Fibroblast of lung (primary cell): ENCODE measurements around the gene ZGRF1. TPM values are rescaled to one million over a fixed set of nuclear protein-coding genes. Genes with fewer than 3 reads are reported as not detected.

ENCODE experiments used
- DNase-seq, 2 donors: peaks; one replicate each; pipeline versions ENCODE4 v3.0.0 to v3.0.0-alpha.2; 2010; ENCODE audit warnings: low read depth in 2 of 2
- H2AFZ ChIP-seq: 2 replicates; pipeline ENCODE4 v1.5.1; 2012; ENCODE audit warnings: low read length, control low read depth, inconsistent platforms
- H3K27ac ChIP-seq: 2 replicates; pipeline ENCODE4 v1.5.1; 2011; ENCODE audit warnings: low read length, control low read depth; ENCODE audit not compliant: insufficient read depth
- H3K27me3 ChIP-seq: 2 replicates; pipeline ENCODE4 v1.5.1; 2011; ENCODE audit warnings: mild to moderate bottlenecking, low read length; ENCODE audit not compliant: control insufficient read depth, insufficient read depth
- H3K36me3 ChIP-seq: 2 replicates; pipeline ENCODE4 v1.5.1; 2011; ENCODE audit warnings: low read length; ENCODE audit not compliant: control insufficient read depth, insufficient read depth
- H3K4me1 ChIP-seq: 2 replicates; pipeline ENCODE4 v1.5.1; 2011; ENCODE audit warnings: low read length; ENCODE audit not compliant: control insufficient read depth, insufficient read depth; ENCODE audit errors: extremely low read depth
- H3K4me2 ChIP-seq: 2 replicates; pipeline ENCODE4 v1.5.1; 2011; ENCODE audit warnings: low read length, control low read depth; ENCODE audit not compliant: insufficient read depth; ENCODE audit errors: extremely low read depth
- H3K4me3 ChIP-seq, 4 experiments: fragments of 200-600 bp in 1 of 4; sonication (generic) in 1 of 4; replicated peaks in 1 of 4; 2 replicates each; pipeline ENCODE4 v1.5.1; 2011 to 2016; ENCODE audit warnings: low read length in 4 of 4, low read depth in 3 of 4, mild to moderate bottlenecking in 3 of 4, control low read depth in 2 of 4, inconsistent platforms in 1 of 4, mixed read lengths in 1 of 4; ENCODE audit not compliant: insufficient read depth in 1 of 4; ENCODE audit errors: control extremely low read depth in 1 of 4
- H3K79me2 ChIP-seq: 2 replicates; pipeline ENCODE4 v1.5.1; 2012; ENCODE audit warnings: mild to moderate bottlenecking, low read length, inconsistent platforms; ENCODE audit not compliant: control insufficient read depth, insufficient read depth
- H3K9ac ChIP-seq: 2 replicates; pipeline ENCODE4 v1.5.1; 2011; ENCODE audit warnings: mild to moderate bottlenecking, low read length, control low read depth; ENCODE audit not compliant: insufficient read depth
- H3K9me3 ChIP-seq: 2 replicates; pipeline ENCODE4 v1.5.1; 2012; ENCODE audit warnings: low read depth, low read length; ENCODE audit not compliant: control insufficient read depth, insufficient read depth
- H4K20me1 ChIP-seq: 2 replicates; pipeline ENCODE4 v1.5.1; 2011; ENCODE audit warnings: low read length; ENCODE audit not compliant: control insufficient read depth, insufficient read depth; ENCODE audit errors: extremely low read depth
- EZH2 ChIP-seq: IDR thresholded peaks from 2 replicates; pipeline ENCODE4 v1.5.1; 2012; ENCODE audit warnings: low read length, control low read depth, mild to moderate bottlenecking; ENCODE audit errors: missing control alignments
- polyA plus RNA-seq, 2 donors: library from polyadenylated mRNA; depleted of rRNA in 1 of 2; stranded (reverse) in 1 of 2; unstranded in 1 of 2; fragments of >200 nt; gene quantifications; 2 replicates each; pipeline ENCODE4 v1.2.1, GENCODE V29; 2011 to 2012; ENCODE audit warnings: missing spikeins in 1 of 2
- total RNA-seq: library from RNA; depleted of rRNA; stranded (reverse); fragments of >200 nt; gene quantifications from 2 replicates; pipeline ENCODE4 v1.2.1, GENCODE V29; 2014
- TF ChIP-seq, protein P1 (sequence below), 2 donors: IDR thresholded peaks in 1 of 2; conservative IDR thresholded peaks in 1 of 2; 1 replicate in 1 of 2; 2 replicates in 1 of 2; pipeline ENCODE4 v1.5.1; 2011 to 2012; ENCODE audit warnings: low read length in 2 of 2, control low read depth in 1 of 2, inconsistent platforms in 1 of 2, low read depth in 1 of 2, mild to moderate bottlenecking in 1 of 2

Gene ZGRF1
- total and polyA plus RNA-seq, 2 donors (not counting 1 experiment from before 2014, with no cell fraction given): 3.1 to 5.8 TPM

DNA sequence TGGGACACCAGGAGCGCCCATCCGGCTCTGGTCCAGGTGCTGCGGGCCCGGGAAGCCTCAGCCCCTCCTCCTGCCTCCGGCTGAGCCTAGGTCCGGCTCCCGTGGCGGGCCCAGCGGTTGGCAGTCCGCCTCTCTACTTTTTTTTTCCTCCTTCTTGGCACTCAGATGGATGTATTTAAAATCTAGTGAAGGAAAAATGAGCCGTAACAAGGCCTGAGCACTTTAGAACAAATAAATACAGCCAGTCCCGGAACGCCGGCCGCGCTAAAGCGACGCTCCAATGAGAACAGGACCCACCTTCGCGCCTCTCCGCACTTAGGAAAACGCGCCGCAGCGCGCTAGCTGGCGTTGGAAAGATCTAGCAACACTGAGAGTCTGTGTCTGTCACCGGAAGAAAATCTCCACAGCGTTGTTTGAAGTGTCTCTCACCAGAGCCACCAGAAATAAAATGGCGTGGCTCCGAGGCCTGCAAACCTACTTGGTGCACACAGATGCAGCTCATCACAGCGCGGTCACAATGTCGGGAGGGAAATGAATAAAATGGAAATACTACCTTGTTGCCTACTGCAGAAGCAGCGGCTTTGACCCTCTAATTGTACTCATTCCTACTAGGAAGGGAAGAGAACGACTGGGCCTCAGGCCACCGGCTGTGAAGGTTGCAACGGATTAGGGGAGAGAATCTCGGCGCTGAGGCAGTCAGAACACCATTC, 125.5 kb downstream of the ZGRF1 start:
- H3K9ac ChIP-seq: no peak overlapping the region
- no peaks in the 10 kb centered on the region for H4K20me1 ChIP-seq
- no peaks in the 10 kb centered on the region for H3K9me3 ChIP-seq
- H3K79me2 ChIP-seq: no peaks in the 10 kb centered on the region
- H3K36me3 ChIP-seq: no peaks in the 10 kb centered on the region
- no peak overlapping the region for H3K27ac ChIP-seq
- no peak overlapping the region for H3K4me3 ChIP-seq
- peak overlapping the region; percentile 37 for H3K4me2 ChIP-seq
- H3K27me3 ChIP-seq: peaks cover 69% of the 10 kb centered on the region
- TF ChIP-seq EZH2: no peak
- TF ChIP-seq, protein P1, sequence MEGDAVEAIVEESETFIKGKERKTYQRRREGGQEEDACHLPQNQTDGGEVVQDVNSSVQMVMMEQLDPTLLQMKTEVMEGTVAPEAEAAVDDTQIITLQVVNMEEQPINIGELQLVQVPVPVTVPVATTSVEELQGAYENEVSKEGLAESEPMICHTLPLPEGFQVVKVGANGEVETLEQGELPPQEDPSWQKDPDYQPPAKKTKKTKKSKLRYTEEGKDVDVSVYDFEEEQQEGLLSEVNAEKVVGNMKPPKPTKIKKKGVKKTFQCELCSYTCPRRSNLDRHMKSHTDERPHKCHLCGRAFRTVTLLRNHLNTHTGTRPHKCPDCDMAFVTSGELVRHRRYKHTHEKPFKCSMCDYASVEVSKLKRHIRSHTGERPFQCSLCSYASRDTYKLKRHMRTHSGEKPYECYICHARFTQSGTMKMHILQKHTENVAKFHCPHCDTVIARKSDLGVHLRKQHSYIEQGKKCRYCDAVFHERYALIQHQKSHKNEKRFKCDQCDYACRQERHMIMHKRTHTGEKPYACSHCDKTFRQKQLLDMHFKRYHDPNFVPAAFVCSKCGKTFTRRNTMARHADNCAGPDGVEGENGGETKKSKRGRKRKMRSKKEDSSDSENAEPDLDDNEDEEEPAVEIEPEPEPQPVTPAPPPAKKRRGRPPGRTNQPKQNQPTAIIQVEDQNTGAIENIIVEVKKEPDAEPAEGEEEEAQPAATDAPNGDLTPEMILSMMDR (conservative IDR thresholded peaks at IDR 0.05 in 1 of 2, IDR thresholded peaks at IDR 0.05 in 1 of 2; ENCODE audit: low read depth in 1 of 2, low read length in 2 of 2): no peak
- peaks cover 6% of the 10 kb centered on the region for H3K4me1 ChIP-seq
- no peak for DNase-seq
- no peak overlapping the region for H2AFZ ChIP-seq

DNA sequence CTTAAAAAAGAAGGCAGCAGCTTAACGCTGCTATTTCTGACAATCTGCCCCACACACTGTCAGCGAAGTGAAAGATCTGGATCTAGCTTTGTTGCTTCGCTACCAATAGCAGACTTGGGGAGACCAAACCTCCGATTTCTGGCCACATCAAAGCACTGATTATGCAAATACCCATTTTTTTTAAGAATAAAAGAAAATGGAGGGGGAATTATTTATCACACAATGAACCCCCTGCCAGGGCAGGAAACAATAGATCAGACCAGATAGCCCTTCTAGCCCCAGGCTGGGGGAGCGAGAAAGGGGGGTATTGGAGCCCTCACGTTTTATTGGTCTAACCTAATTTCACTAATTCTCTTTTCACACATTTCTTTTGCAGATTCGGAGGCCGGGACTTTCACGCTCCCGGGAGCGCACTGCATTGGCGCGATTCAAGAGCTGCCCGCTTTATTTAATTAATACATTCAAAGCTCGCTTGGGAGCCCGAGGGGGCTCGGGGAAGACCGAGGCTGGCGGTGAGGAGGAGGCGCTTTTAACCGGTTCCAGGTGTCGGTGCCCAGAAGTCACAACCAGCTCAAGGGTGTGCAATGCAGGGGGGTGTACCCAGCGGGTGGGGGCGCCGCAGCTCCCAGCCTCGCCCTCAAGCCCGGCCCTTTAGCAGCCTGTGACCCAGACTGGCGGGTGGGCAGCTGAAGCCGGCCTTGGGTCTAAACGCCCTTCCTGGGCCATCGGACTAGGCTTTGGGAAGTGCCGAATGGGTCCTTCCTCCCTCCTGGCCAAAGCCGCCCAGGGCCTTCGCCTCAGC, 126.2 kb downstream of the ZGRF1 start:
- no peaks in the 10 kb centered on the region for H3K9me3 ChIP-seq
- no peak overlapping the region for H2AFZ ChIP-seq
- DNase-seq: no peak
- no peak overlapping the region for H3K27ac ChIP-seq
- no peak overlapping the region for H3K9ac ChIP-seq
- peaks cover 65% of the 10 kb centered on the region for H3K27me3 ChIP-seq
- H3K79me2 ChIP-seq: no peaks in the 10 kb centered on the region
- peak overlapping the region in 2 of 4 experiments; percentile 11 to 27 for H3K4me3 ChIP-seq
- H3K4me1 ChIP-seq: peaks cover 1% of the 10 kb centered on the region
- peak overlapping the region; percentile 37 for H3K4me2 ChIP-seq
- no peaks in the 10 kb centered on the region for H3K36me3 ChIP-seq
- TF ChIP-seq, protein P1 (conservative IDR thresholded peaks at IDR 0.05 in 1 of 2, IDR thresholded peaks at IDR 0.05 in 1 of 2; ENCODE audit: low read depth in 1 of 2, low read length in 2 of 2): no peak
- peak; percentile 68 for TF ChIP-seq EZH2
- H4K20me1 ChIP-seq: no peaks in the 10 kb centered on the region

DNA sequence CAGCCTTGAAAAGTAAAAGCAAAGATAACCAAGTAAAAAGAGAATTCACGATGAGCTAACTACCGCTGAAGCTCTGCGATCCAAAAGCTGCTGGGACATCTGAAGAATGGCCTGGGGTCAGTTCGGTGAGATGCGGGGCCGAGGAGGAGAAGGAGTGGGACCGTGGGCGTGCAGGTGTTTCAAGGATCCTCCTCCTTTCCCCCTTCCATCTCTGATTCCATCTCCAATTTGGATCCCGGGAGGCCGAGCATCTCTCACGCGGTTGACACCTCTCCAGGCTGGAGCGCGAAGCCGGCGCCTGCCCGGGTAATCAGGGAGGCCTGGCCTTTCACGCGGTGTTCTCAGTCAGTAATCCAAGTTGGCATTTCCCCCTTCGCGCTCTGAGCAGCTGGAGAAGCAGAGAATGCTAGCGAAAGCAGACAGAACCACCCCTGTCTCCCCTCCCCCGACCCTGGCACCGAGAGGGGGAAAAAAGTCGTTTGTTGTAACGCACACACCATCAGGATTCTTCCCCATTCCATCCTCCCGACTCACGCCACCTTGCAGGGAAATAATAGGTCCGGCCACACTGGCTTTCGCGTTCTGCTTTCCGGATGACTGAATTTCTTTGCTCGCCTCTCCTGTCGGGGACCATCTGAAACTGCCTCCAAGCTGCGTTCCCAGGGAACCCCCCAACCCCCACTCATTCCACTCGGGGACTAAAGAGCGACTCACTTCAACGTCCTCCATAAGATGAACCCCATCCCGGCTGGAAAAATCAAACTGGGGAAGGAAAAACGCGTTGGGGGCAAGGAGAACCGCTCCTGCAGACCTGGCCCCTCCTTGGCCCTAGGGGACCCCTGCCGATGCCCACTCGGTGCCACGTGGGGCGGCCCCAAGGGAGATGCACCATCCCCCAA, 127.2 kb downstream of the ZGRF1 start:
- DNase-seq: peak in 1 of 2 donors; percentile 19
- no peaks in the 10 kb centered on the region for H3K79me2 ChIP-seq

More for the DNA sequence above, 127.2 kb downstream of the ZGRF1 start:
- peaks cover 56% of the 10 kb centered on the region for H3K27me3 ChIP-seq
- no peak overlapping the region for H2AFZ ChIP-seq
- peak overlapping the region in 1 of 4 experiments; percentile 27 for H3K4me3 ChIP-seq
- no peaks in the 10 kb centered on the region for H4K20me1 ChIP-seq
- H3K4me2 ChIP-seq: peak overlapping the region; percentile 59
- no peak overlapping the region for H3K27ac ChIP-seq
- H3K36me3 ChIP-seq: no peaks in the 10 kb centered on the region
- no peak overlapping the region for H3K9ac ChIP-seq
- no peaks in the 10 kb centered on the region for H3K9me3 ChIP-seq
- TF ChIP-seq, protein P1 (conservative IDR thresholded peaks at IDR 0.05 in 1 of 2, IDR thresholded peaks at IDR 0.05 in 1 of 2; ENCODE audit: low read depth in 1 of 2, low read length in 2 of 2): no peak
- TF ChIP-seq EZH2: no peak
- no peaks in the 10 kb centered on the region for H3K4me1 ChIP-seq
